H1 (cell line): Measurements from ENCODE around the gene BRD2. TPM values are rescaled to one million over a fixed set of nuclear protein-coding genes. Genes with fewer than 3 reads are reported as not detected.
A peak's percentile ranks its signal among the peaks of the same experiment; 100 is the strongest.

Experiments used
- BRCA1 ChIP-seq: IDR thresholded peaks from 2 replicates; pipeline ENCODE4 v1.6.1; 2012; ENCODE audit warnings: low read depth, low read length, improper control_type of control experiment
- CTBP2 ChIP-seq: IDR thresholded peaks from 2 replicates; pipeline ENCODE4 v1.7.0; 2011; ENCODE audit warnings: borderline replicate concordance, mild to moderate bottlenecking, moderate library complexity, mixed read lengths, low read length; ENCODE audit not compliant: insufficient read depth, insufficient read length
- CTCF ChIP-seq, 3 experiments: IDR thresholded peaks; 1 replicate in 2 of 3; 2 replicates in 1 of 3; pipeline versions ENCODE4 v1.5.1 to v1.6.1; 2011; ENCODE audit warnings: low read length in 3 of 3, mild to moderate bottlenecking in 3 of 3, inconsistent platforms in 2 of 3, low read depth in 1 of 3, moderate library complexity in 1 of 3; ENCODE audit not compliant: insufficient read depth in 1 of 3; ENCODE audit errors: control extremely low read depth in 1 of 3
- EGR1 ChIP-seq: IDR thresholded peaks from 2 replicates; pipeline ENCODE4 v1.6.1; 2011; ENCODE audit warnings: low read depth, low read length, borderline replicate concordance
- FOSL1 ChIP-seq: IDR thresholded peaks from 2 replicates; pipeline ENCODE4 v1.6.1; 2011; ENCODE audit warnings: mild to moderate bottlenecking, low read depth, low read length, moderate library complexity; ENCODE audit not compliant: insufficient read depth
- GABPA ChIP-seq: IDR thresholded peaks from 2 replicates; pipeline ENCODE4 v1.6.1; 2011; ENCODE audit warnings: mild to moderate bottlenecking, low read length, moderate library complexity, borderline replicate concordance; ENCODE audit not compliant: insufficient read depth
- KDM1A ChIP-seq: fragments of 200-600, 300-600 bp; sonication (generic); IDR thresholded peaks from 2 replicates; pipeline ENCODE4 v1.7.1; 2016; ENCODE audit warnings: mild to moderate bottlenecking, low read length, borderline replicate concordance
- KDM4A ChIP-seq: IDR thresholded peaks from one replicate; pipeline ENCODE4 v1.7.1; 2012; ENCODE audit warnings: low read depth, mild to moderate bottlenecking, moderate library complexity, low read length, inconsistent platforms; ENCODE audit not compliant: severe bottlenecking
- MAFK ChIP-seq: IDR thresholded peaks from 2 replicates; pipeline ENCODE4 v1.6.1; 2012; ENCODE audit warnings: low read depth, mild to moderate bottlenecking, improper control_type of control experiment, low read length
- NANOG ChIP-seq: IDR thresholded peaks from 2 replicates; pipeline ENCODE4 v1.6.1; 2011; ENCODE audit warnings: low read length, low read depth, mild to moderate bottlenecking, inconsistent platforms; ENCODE audit not compliant: insufficient read depth, poor library complexity, severe bottlenecking
- POU5F1 ChIP-seq: IDR thresholded peaks from 2 replicates; pipeline ENCODE4 v1.6.1; 2011; ENCODE audit warnings: low read depth, mild to moderate bottlenecking, low read length, moderate library complexity
- RFX5 ChIP-seq: IDR thresholded peaks from 2 replicates; pipeline ENCODE4 v1.6.1; 2011; ENCODE audit warnings: low read depth, low read length, improper control_type of control experiment, borderline replicate concordance
- SUZ12 ChIP-seq: fragments of 200-600 bp; sonication (generic); IDR thresholded peaks from 2 replicates; pipeline ENCODE4 v1.6.1; 2012; ENCODE audit warnings: mild to moderate bottlenecking, inconsistent platforms, low read length, moderate library complexity, mixed read lengths
- TAF1 ChIP-seq: IDR thresholded peaks from 2 replicates; pipeline ENCODE4 v1.6.1; 2011; ENCODE audit warnings: mild to moderate bottlenecking, low read depth, low read length
- TCF12 ChIP-seq: IDR thresholded peaks from 2 replicates; pipeline ENCODE4 v1.6.1; 2011; ENCODE audit warnings: low read depth, mild to moderate bottlenecking, low read length
- TEAD4 ChIP-seq: IDR thresholded peaks from 2 replicates; pipeline ENCODE4 v1.6.1; 2012; ENCODE audit warnings: low read depth, low read length, inconsistent platforms, mixed read lengths
- YY1 ChIP-seq: IDR thresholded peaks from 2 replicates; pipeline ENCODE4 v1.6.1; 2011; ENCODE audit warnings: low read depth, mild to moderate bottlenecking, low read length
- polyA plus RNA-seq, 7 experiments: library from polyadenylated mRNA; depleted of rRNA in 3 of 7; stranded (reverse) in 5 of 7; unstranded in 2 of 7; fragments of >200 nt in 5 of 7; fragments of 200-250 nt in 2 of 7; gene quantifications; 1 replicate in 5 of 7; 2 replicates in 1 of 7; 4 replicates in 1 of 7; pipeline versions ENCODE4 v1.2.1 to v1.2.3, GENCODE V29; 2011 to 2013; ENCODE audit warnings: missing spikeins in 2 of 7, mixed read lengths in 2 of 7
- total RNA-seq: library from RNA; stranded (reverse); fragmentation: NEBNext Ultra II Directional; extraction: Animal tissue kit (Norgen Biotek cat#: 25700); gene quantifications from 2 replicates; pipeline ENCODE4 v1.2.1, GENCODE V29; 2021
- TF ChIP-seq, protein P1 (sequence below): IDR thresholded peaks from 2 replicates; pipeline ENCODE4 v1.6.1; 2012; ENCODE audit warnings: inconsistent platforms

Gene BRD2
- total and polyA plus RNA-seq, 2 of the 8 experiments (the other 6 are each of a cell fraction or from before 2014, with no cell fraction given): 132 to 185 TPM

DNA sequence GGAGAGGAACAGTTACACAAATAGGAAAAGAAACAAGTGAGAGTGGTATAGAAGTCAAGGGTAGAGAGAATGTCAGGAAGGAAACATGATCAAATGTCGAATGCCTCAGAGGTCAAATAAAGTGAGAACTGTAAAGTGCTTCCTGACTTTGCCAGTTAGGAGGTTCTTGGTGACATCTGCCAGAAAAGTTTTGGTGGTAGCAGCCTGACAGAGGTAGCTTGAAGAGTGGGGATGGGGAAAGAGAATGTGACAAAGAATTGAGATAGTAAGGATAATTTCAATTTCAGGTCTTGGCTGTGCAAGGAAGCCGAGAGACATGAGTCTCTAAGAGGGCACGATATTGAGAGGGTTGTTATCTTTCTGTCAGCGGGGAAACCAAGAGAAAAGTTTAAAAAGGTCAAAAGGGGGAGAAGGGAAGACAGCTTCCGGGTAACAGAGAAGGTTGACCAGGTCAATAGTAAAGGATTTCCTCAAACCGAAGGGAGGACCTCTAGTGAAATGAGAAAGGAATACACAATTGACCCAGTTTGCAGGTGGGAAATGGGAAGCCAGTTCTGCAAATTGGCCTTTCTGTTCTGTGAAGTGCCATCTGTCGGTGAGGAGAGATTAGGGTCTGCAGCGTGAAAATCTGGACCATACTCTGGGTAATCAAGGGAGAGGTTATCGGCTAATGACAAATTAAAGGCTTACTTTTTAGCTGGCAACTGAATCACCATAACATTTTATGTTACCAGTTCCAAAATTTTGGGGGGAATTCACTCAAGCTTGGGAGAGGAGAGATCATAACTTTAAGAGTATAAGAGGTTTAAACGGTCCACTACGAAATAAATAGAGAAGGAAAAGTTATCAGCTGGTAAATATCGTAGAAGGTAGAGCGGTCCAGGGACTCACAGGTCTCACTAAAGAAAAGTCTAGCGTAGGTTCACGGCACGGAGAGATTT, 973 bp upstream of the BRD2 start (continued):
- TF ChIP-seq SUZ12 (no peak), EGR1 (peak; percentile 39; the same call in 1 of the 2 replicates), NANOG (no peak), RFX5 (peak; percentile 35; the same call in 1 of the 2 replicates), KDM4A (no peak), MAFK (no peak), TEAD4 (no peak), CTBP2 (no peak), POU5F1 (no peak), GABPA (no peak), TAF1 (peak; percentile 15; the same call in 1 of the 2 replicates), CTCF (IDR thresholded peaks at IDR 0.05; ENCODE audit: control extremely low read depth in 1 of 3, insufficient read depth in 1 of 3, low read depth in 1 of 3, low read length in 3 of 3) (peak in 2 of 3 experiments; percentile 66 to 79; a peak in 3 of 4 replicates), BRCA1 (no peak), YY1 (no peak), TCF12 (0 out of 2 replicates have a peak, but pooled peaks have one; percentile 21), FOSL1 (no peak), KDM1A (no peak)
- TF ChIP-seq, protein P1, sequence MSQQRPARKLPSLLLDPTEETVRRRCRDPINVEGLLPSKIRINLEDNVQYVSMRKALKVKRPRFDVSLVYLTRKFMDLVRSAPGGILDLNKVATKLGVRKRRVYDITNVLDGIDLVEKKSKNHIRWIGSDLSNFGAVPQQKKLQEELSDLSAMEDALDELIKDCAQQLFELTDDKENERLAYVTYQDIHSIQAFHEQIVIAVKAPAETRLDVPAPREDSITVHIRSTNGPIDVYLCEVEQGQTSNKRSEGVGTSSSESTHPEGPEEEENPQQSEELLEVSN: no peak
